ENCODE measurements around the gene SCN7A.

SCN7A gene

DNA sequence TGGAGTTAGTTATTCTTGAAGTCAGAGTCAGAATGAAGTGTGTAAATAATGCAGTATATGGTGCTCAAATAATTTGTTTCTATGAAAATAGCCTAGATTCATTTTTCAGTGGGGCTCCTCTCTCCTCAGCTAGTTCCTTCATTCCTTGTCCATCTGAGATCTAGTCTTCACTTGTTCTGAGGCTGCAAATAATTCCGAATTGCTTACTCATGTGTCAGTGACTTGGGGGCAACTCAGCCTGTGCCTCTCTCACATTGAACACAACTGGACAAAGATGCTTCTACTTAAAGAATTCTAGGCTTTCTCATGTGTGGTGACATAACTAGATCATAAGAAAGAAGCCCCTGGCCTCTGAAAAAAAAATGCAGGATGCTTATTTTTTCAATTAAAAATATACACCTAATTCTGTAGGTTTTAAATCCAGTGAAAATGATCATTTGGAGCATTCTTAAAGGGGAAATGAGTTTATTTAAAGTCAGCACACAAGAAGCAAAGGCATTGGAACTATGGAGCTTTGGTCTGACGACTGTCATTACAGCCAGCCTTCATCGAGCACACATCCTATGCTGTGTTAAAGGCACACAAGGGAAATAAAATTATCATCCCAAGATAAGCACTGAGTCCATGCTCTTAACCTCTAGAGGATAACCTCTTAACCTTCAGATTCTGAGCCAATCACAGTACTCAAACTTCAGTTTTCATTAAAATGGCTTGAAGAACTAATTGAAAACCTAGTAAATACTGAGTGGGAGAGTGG, 24.8 kb upstream of the SCN7A start:
- no peak for DNase-seq (ENCODE audit: low read depth)
- TF ChIP-seq, protein P1, sequence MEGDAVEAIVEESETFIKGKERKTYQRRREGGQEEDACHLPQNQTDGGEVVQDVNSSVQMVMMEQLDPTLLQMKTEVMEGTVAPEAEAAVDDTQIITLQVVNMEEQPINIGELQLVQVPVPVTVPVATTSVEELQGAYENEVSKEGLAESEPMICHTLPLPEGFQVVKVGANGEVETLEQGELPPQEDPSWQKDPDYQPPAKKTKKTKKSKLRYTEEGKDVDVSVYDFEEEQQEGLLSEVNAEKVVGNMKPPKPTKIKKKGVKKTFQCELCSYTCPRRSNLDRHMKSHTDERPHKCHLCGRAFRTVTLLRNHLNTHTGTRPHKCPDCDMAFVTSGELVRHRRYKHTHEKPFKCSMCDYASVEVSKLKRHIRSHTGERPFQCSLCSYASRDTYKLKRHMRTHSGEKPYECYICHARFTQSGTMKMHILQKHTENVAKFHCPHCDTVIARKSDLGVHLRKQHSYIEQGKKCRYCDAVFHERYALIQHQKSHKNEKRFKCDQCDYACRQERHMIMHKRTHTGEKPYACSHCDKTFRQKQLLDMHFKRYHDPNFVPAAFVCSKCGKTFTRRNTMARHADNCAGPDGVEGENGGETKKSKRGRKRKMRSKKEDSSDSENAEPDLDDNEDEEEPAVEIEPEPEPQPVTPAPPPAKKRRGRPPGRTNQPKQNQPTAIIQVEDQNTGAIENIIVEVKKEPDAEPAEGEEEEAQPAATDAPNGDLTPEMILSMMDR (IDR thresholded peaks at IDR 0.05; ENCODE audit: low read depth, low read length, missing control alignments): no peak
- no peak overlapping the region for H3K4me3 ChIP-seq (ENCODE audit: low read depth, low read length)
- in situ Hi-C loops (cut with HindIII; ENCODE audit: low sequenced_read_pairs): no loop called here

DNA sequence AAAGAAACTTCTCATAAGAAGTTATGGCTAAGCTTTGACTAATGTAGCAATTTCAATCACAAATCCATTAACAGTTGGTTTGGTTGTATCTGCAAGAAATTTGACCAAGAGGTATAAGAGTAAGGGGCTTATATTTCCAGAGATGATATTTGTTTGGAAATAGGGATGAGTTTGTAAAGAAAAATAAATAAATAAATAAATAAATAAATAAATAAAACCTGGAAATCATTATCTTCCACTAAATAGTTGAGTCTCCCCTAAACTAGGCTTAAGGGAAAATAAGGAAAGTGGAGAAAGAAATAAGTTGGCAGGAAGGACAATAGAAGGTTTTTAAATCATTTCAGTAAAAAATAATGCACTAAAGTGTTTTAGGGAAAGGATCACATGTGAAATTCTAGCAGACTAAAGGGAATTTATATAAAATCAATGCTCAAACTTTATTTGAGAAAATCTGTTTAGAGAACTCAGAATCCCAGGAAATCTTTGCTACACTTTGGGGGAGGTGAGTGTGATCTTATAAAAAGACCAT, 23.5 kb upstream of the SCN7A start:
- TF ChIP-seq, protein P1 (IDR thresholded peaks at IDR 0.05; ENCODE audit: low read depth, low read length, missing control alignments): no peak
- DNase-seq (ENCODE audit: low read depth): no peak
- H3K4me3 ChIP-seq (ENCODE audit: low read depth, low read length): no peak overlapping the region
- in situ Hi-C loops (cut with HindIII; ENCODE audit: low sequenced_read_pairs): no loop called here

DNA sequence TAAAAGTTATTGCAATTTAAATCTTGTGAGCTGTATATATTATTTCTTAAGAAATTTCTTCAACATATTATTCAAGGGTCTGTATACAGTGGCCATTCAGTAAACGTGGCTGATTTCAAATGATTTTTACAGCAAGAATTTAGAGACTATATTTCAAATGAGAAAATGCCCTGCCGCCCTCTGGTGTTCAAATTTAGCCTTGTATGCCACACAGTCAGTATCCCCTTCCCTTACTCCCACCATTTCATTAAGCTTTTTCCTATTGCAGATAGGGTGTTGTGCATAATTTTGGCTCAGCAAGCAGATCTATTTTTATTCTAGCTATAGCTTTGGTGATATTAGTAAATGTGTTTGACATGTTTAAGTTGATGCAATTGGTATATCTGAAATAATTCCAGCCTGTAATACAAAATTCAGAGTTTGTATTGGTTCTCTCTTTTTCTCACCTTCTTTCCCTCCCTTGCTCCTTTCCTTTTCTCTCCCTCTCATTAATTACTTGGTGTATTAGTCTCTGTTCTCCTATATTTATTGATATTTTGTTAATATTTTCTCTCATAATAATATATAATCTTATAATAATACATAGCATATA, 22.8 kb upstream of the SCN7A start:
- in situ Hi-C loops (cut with HindIII; ENCODE audit: low sequenced_read_pairs): no loop called here
- TF ChIP-seq, protein P1 (IDR thresholded peaks at IDR 0.05; ENCODE audit: low read depth, low read length, missing control alignments): peak; percentile 77
- H3K4me3 ChIP-seq (ENCODE audit: low read depth, low read length): no peak overlapping the region
- peak; percentile 15 for DNase-seq (ENCODE audit: low read depth)

DNA sequence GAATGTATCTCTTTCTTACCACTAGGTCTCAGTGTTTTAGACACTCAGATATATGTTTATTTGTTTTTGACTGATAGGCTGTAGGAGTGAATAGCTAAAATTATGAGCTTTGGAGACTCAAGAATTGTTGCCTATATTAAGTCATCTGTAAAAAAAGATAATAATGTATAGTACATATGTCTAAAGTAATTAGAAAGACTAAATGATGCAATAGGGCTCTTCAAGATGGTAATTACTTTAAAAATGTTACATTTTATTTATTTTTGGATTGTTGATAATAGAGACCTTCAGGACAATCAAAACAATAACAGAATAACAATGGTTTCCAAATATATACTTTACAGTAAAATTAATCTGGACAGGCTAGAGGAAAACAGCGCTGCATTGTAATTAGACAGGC, 19.9 kb upstream of the SCN7A start:
- in situ Hi-C loops (cut with HindIII; ENCODE audit: low sequenced_read_pairs): no loop called here

DNA sequence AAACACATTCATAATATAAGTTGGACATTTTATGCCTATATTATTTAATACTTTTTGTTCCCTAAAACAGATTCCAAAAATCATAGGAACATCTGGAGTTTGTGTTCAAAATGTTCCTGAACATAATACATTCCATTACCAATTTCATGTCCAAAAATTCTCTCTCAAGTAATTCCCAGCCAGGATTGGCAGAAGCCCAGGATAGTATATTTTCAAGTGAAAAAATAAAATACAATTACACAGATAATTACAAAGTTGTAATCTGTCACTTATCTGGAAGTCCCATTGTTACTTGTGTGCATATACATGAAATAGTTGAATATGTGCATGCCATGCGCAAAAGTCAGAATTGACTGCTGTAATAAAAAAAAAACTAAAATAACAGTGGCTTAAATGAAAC, 5.2 kb upstream of the SCN7A start:
- DNase-seq (ENCODE audit: low read depth): no peak
- TF ChIP-seq, protein P1 (IDR thresholded peaks at IDR 0.05; ENCODE audit: low read depth, low read length, missing control alignments): no peak
- in situ Hi-C loops (cut with HindIII; ENCODE audit: low sequenced_read_pairs): no loop called here
- no peak overlapping the region for H3K4me3 ChIP-seq (ENCODE audit: low read depth, low read length)

More for the DNA sequence above, 19.9 kb upstream of the SCN7A start:
- DNase-seq (ENCODE audit: low read depth): no peak
- H3K4me3 ChIP-seq (ENCODE audit: low read depth, low read length): no peak overlapping the region
- TF ChIP-seq, protein P1 (IDR thresholded peaks at IDR 0.05; ENCODE audit: low read depth, low read length, missing control alignments): no peak

DNA sequence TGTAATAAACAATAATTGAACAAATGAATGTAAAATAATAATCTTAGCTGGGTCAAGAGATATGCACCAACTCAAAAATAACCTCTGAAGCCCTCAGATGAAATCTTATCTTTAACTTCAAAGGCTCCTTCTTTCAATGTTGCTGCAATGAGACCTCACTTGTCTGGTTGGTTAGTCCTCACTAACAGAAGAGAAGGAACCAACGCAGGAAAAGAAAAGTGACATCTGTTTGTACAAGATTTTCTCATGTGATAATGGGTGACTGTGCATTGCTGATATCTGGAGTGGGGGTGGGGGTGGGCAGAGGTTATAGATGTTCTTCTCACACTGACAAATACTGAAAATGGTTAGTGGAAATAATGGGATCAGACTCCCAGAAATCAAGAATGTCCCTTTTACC, 2.6 kb downstream of the SCN7A start:
- TF ChIP-seq, protein P1 (IDR thresholded peaks at IDR 0.05; ENCODE audit: low read depth, low read length, missing control alignments): no peak
- in situ Hi-C loops (cut with HindIII; ENCODE audit: low sequenced_read_pairs): no loop called here
- DNase-seq (ENCODE audit: low read depth): no peak
- no peak overlapping the region for H3K4me3 ChIP-seq (ENCODE audit: low read depth, low read length)
